ENCODE measurements around the gene ALDH1L1.

The ALDH1L1 gene

DNA sequence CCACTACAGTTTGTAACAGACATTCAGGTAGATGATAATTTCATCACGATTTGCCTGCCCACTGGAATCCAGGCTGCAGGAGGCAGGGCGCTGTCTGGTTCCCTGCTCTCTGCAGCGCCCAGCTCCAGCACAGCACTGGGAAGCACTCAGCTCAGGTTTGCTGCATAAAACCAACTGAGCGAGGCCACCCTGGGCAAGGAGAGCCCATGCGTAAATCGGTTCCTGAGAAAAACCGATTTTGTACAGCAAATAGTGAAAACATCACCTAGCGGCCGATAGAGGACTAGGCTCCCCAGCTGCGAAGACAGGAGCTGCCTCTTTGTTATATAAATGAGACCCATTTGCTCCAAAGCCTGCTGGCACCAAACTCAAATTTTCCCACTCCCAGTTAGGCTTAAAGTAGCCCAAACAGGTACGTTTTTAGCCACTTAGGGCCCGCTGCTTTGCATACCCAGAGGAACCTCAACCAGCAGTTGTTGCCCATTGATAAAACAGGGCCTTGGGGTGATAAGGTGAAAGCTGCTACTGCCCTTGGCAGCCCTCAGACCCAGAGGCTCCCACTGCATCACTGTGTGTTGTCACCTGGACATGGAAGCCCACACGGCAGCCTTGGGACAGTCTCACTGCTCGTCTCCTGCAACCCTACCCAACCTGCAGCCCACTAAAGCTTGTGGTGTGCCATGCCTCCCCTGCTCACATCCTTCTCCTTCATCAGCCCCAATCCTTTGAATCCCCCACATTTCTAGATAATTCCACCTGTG lies 47.5 kb downstream of the ALDH1L1 start:
- no peak for DNase-seq

GRCh38 chr3:126131881-126132750 lies 48.3 kb downstream of the ALDH1L1 start:
- no peak for DNase-seq

- DNase-seq = no peak
Observed at GRCh38 chr3:126130981-126131745, 49.2 kb downstream of the ALDH1L1 start.

DNA sequence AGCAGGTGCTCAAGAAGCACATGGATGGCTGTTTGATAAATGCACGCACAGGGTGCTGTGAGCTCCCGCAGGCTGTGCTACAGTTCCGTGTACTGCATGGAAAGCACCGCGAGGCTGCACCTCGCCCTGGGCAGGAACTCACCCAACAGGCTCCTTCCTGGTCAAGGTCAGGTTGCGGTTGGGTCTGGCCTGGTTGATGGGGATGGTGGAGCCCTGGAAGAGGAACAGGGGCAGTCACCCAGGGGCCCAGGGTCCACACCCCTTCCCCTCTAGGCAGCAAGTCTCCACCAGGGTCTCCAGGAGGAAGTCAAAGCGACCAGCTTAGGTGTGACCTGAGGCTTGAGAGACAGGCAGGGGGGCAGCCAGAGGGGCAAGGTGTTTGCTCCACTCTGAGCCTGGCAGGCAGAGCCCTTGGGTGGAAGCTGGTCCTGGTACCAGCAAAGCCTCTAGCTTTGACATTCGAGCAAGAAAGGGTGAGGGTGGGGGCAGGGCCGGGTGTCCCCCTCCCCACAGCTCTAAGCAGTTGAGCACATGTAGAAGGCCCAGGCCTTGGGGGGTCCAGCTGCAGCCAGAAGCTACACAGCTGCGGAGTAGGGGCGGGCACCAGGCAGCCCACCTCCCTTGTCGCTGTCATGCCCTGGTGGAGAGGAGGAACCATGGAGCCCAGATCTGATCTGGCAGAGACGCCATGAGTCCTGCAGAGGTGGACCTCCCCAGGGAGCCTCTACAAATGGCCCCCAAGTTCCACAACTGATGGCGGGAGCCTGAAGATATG lies 50.1 kb downstream of the ALDH1L1 start:
- DNase-seq = no peak

DNA sequence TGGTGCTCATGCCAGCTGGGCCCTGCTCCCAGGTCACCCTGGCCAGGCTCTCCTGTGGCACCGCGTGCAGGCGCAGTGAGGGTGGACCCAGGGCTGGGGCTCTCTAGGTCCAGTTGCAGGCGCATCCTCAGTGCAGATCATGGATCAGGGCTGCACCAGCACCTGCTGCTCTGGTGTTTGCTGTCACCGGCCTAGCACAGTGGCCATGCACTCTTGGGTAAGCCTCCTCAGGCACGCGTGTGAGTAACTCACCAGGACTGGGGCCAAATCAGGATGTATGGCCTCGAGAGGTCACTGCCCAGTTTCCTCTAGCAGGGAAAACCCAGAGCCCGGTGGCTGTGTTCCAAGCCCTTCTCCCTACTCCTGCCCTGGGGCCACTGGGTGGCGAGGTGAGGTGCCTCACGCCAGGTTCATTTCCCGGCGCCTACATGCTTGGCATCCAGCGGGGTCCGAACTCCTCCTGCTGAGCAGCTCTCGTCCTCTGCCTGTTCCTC lies 50.9 kb downstream of the ALDH1L1 start:
- DNase-seq = no peak

DNA sequence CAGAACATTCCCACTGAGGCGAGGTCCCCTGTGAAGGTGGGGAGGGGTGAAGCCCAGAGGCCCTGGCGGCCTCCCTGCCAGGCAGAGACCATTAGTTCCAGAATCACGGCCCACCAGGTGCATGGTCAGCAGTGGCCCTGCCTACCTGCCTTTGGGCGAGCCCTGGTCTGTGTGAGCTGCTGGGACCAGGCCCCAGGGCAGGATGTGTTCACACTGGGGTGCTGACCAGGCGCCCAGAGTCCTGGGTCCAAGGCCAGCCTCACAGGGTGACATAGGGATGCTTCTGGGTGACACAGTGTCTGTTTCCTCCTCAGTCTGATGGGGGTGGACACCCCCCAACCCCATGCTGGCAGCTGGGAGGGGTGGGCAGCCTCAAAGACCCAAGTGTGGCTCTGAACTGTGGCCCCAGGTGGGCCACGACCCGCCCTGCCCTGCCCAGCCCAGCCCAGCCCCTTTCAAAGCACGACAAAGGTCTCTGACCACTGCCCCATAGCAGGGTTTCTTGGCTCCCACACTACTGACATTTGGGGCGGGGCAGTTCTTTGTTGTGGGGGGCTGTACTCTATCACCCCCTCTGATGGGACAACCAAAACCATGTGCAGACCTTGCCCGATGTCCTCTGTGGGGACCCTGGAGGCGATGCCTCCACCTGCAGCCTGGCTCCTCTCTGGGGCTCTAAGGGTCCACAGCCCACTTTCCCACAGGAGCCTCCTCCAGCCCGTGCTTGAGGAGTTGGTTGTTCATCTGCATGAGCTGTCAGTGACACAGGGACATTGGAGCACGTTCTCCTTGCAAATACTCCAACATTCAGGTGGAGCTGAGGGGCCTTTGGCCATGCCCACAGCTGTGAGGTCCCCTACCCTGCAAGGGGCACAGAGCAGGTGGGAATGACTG lies 51.6 kb downstream of the ALDH1L1 start:
- DNase-seq = no peak

GRCh38 chr3:126127904-126128303 lies 52.5 kb downstream of the ALDH1L1 start:
- no peak for DNase-seq

GRCh38 chr3:126127452-126127851 lies 52.9 kb downstream of the ALDH1L1 start:
- DNase-seq = no peak

DNA sequence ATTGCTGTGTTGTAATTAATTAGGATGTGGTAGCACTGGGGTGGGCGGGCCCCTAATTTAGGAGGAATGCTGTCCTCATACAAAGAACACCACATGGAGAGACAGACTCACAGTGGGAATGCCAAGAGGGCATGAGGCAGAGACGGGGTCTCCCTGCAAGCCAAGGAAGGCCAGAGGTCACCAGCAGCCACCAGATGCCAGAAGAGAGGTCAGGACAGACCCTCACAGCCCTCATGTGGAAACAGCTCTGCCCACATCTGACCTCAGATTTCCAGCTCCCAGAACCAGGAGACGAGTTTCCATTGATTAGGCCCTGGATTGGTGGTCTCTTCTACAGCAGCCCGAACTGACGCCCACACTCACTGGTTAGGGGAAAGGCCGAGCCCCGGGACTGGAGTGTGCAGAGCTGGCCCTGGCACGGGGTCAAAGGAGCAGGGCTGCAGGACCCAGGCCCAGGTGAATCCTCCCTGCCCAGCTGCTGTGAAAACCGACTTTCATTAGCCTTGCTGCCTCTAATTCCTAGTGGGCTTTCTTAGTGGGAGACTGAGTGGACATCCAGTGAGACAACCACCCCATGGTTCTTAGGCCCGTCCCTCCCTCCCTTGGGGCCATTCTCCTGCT lies 53.5 kb downstream of the ALDH1L1 start:
- no peak for DNase-seq

GRCh38 chr3:126126286-126126685 lies 54.1 kb downstream of the ALDH1L1 start:
- no peak for DNase-seq

GRCh38 chr3:126125781-126126251 lies 54.6 kb downstream of the ALDH1L1 start:
- DNase-seq = no peak

GRCh38 chr3:126125341-126125740 lies 55.0 kb downstream of the ALDH1L1 start:
- DNase-seq = no peak

GRCh38 chr3:126124896-126125295 lies 55.5 kb downstream of the ALDH1L1 start:
- no peak for DNase-seq

GRCh38 chr3:126124148-126124868 lies 56.1 kb downstream of the ALDH1L1 start:
- DNase-seq = no peak

DNA sequence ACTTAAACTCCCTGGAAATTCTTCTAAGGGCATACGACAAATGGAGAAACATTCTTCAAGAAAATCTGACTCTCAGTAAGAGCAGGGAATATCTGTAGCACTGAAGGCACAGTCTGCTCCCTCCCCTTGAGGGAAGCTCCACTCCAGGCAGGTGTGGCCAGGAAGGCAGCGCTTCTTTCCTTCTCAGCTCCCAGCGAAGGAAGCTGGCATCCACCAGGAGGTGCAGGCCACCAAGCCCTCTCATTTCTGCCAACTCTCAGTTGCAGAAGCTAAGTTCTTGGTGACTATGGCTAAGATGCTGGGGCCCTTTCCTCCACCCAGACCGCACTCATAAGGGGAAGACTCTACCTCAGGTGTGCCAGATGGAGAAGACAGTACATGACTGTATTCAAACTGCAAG lies 58.8 kb downstream of the ALDH1L1 start:
- no peak for DNase-seq

DNA sequence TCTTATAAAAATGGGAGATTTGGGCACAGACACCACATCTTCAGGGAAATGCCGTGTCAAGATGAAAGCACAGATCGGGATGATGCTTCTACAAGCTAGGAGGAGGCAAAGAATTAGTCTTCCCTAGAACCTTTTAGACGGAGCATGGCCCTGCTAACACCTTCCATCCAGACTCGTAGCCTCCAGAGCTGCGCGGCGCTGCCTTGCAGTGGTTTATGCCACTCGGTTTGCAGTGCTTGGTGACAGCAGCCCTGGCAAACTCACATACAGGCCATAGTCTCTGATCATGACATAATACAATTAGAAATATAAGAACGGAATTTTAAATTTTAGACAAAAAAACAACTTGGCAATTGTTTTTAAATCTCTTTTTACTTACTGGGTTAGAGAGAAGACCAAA lies 59.3 kb downstream of the ALDH1L1 start:
- no peak for DNase-seq

GRCh38 chr3:126119976-126120375 lies 60.4 kb downstream of the ALDH1L1 start:
- DNase-seq = no peak

GRCh38 chr3:126119008-126119675 lies 61.2 kb downstream of the ALDH1L1 start:
- no peak for DNase-seq

GRCh38 chr3:126118591-126118990 lies 61.8 kb downstream of the ALDH1L1 start:
- no peak for DNase-seq
